HK-2 (cell line): ENCODE measurements around the gene DUS1L.

Source experiments
- DNase-seq: peaks from one replicate; pipeline ENCODE4 v3.0.0-alpha.2; 2018; ENCODE audit not compliant: unreplicated experiment

The DUS1L gene

DNA sequence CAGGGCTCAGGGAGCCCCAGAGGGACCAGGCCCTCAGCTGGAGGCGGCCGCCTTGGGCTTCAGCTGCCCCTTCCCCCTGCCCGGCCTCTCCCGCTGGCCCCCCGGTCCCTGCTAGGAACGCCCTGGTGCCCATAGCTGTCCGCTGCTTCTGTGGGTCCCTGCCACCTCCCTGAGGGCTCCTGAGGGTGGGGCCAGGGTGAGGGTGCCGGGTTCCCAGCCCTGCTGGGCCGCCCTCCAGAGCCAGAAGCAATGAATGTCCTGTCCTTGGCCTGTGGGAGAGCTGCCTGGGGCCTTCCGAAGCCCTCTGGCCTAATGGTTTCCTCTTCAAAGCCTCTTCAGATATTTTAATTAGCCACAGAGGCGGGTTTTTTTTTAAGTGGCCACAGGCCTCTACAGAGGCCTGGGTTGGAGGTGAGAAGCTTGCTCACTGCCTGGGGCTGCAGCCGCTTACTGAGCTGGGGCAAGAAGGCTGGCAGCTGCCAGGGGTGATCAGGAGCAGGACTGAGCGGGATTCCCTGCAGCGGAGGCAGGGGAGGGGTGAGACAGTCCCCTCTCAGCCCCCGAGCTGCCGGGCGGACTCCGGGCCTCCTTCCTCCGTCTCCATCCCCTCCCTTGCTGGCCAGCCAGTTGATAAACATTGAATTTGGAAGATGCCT is 52.8 kb downstream of the DUS1L start:
- DNase-seq, result no peak

DNA sequence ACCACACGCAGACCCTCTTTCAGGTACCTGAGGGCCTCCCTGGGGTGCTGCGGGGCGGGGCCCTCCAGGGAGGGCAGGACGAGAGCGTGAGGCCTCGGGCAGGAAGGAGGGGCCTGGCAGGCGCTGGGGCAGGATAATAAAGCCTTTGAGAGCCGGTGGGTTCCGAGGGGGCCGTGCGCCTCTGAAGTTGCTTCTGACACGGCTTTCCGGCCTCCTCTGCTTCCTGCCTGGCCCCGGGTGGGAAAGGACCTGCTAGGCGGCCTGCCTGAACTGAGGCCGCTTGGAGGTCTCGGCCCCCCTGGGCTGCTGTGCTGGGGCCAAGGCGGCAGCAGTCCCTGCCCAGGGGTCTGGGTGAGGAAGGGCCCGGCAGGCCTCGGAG is 53.4 kb downstream of the DUS1L start:
- DNase-seq, result no peak

GRCh38 chr17:82011617-82012187 is 53.9 kb downstream of the DUS1L start:
- DNase-seq, result no peak

DNA sequence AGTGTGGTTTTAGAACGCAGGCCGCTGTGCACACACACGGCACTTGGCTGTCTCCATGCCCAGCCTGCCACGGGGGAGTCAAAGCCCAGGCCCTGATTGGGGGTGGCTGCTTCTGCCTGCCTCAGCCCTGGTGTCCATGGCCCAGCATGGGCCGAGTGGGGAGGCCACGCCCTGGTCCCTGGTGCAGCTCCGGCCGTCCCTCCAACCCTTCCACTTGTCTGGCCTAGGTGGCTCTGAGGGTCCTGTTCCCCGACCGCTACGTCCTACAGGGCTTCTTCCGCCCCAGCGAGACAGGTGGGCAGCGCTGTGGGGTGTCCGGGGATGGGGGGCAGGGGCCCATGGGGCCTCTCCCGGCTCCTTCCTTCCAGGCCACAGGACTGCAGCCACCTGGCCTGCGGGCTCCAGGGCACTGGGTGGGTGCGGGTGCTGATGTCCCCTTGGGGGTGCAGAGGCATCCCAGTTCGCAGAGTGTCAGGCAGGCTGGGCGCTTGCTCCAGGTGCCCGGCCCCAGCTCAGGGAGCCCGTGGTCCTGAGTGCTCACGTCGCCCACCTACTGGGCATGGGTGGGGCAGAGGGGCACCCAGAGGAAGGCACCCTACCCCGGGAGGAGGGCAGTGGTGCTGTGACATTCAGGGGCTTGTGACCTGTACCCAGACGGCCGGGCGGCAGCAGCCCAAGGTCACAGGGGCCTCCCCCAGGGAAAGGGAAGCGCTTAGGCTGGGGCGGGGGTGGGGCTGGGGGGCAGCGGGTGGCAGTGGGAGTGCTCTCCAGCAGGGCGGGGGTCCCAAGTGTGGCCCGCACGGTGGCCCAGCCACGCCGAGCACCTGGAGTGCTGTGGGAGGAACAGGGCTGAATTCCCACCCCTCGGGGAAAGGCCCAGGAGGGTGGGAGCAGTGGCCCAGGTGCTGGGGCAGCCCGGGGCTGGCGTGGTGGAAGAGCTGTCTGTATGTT is 54.8 kb downstream of the DUS1L start:
- no peak for DNase-seq

DNA sequence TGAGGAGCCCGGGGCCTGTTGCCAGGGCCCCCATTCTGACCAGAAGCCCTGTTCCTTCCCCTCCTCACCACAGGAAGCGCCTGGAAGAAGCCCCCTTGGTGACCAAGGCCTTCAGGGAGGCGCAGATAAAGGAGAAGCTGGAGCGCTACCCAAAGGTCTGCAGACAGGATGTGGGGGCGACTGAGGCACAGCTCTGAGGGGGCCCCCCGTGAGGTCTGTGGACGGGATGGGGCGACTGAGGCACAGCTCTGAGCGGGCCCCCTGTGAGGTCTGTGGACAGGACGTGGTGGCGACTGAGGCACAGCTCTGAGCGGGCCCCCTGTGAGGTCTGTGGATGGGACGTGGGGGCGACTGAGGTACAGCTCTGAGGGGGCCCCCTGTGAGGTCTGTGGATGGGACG is 56.2 kb downstream of the DUS1L start:
- no peak for DNase-seq

DNA sequence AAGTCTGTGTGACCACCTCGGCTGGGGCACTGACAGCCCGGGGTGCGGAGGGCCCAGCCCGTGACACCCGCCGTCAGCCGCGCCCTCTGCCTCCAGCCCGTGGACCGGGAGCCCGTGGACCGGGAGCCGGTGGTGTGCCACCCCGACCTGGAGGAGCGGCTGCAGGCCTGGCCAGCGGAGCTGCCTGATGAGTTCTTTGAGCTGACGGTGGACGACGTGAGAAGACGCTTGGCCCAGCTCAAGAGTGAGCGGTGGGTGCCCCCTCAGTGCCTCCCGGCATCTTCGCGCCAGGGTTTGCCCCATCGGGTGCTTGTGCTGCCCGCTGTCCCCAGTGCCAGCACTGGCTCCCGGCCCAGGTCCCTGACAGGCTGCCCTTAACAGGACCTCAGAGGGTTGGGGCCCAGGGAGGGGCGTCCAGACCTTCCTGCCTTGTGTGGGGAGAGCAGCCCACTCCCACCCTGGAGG is 56.6 kb downstream of the DUS1L start:
- DNase-seq, result no peak

DNA sequence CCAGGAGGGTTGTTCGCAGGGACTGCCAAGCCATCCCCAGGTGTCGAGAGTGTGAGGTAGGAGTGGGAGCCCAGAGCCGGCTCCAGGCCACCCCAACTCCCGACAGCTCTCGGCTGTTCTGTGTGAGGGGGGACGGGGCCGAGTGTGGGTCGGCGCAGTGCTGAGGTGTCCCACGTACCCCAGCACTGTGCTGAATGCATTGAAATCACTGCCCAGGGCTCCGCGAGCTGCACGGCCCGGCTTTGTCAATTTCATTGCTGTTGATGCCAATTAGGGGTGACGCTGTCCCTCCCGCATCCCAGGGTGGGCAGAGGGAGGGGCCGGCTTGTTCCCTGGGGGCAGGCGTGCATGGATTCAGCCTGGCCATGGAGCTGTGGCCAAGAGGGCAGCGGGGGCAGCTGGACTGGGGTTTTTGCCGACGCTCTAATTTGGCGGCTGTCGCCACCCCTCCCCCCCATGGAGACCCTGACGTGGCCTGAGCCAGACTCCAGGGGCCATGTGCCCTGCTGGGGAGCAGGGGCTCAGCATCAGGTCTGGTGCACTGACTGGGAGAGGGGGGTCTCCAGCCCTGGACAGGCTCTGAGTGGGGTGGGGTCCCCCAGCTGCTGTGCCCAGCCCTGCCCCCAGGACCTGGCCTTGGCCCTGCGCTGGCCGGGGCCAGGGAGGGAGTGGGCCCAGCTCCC is 57.2 kb downstream of the DUS1L start:
- no peak for DNase-seq
